NCI-H345 (cell line): ENCODE results near the gene MMP25.

Experiments
- DNase-seq: peaks from one replicate; lab custom pipeline; 2025; lab: John Stamatoyannopoulos, UW

The MMP25 gene, protein sequence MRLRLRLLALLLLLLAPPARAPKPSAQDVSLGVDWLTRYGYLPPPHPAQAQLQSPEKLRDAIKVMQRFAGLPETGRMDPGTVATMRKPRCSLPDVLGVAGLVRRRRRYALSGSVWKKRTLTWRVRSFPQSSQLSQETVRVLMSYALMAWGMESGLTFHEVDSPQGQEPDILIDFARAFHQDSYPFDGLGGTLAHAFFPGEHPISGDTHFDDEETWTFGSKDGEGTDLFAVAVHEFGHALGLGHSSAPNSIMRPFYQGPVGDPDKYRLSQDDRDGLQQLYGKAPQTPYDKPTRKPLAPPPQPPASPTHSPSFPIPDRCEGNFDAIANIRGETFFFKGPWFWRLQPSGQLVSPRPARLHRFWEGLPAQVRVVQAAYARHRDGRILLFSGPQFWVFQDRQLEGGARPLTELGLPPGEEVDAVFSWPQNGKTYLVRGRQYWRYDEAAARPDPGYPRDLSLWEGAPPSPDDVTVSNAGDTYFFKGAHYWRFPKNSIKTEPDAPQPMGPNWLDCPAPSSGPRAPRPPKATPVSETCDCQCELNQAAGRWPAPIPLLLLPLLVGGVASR

DNA sequence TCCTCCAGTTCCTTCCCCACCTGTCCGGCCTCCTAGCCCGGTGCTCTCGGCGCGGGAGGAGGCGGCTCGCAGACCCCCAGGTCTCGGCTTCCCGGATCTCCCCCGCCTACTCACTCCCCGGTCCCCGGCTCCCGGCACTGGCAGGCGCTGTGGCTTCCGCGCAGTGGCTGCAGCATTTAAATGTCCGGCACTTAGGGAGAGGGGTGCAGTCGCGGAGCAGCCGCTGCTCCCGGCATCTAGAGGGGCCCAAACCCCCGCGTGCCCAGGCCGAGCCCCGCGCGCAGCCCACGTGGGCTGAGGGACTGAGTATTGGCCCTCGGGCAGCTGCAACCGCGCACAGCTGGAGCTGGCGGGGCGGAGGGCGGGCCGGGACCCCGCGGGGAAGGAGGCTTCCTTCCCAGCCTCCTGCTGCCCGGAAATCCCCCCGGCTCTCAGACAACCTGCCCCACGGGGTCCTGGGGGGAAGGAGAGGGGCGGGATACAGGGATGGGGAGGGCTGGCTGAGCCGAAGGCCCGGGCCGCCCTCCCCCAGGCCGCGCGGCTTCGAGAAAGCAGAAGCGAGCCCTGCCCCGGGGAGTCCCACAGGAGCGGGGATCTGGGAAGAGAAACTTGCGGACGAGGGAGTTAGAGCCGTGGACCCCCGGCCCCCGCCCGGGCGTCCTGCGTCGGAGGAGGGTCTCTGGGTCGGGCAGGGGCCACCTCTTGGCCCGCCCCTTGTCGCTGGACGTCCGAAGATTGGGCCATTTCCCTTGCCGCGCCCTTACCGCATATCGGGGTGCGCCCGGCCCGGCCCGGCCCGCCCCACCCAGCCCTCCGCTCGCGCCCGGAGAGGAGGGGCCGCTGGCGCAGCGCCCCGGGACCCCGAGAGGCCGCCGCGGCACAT is at the start of gene MMP25:
Gene MMP25 (plus strand): TSS at position 804 of the 883 bp plus-strand sequence. CDS start 357 bp downstream, outside the sequence.
- no peak for DNase-seq

DNA sequence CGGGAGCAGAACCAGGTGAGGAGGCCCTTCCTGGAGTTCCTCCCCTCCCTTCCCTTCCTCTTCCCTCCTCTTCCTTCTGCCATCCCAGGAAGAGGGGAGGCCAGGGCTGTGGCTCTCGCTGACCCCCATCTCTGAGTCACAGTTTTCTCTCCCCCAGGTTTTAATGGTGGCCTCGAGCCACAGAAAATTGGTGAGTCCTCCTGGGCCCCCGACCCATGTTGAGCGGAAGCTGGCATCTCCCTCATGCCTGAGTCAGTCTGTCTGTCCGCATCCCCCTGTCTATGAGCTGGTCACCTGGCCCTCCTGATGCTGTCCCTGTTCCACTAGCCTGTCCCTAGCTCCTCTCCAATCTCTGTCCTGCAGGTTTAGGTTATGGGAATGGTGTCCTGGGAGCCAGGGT is 46.4 kb upstream of the MMP25 start:
- DNase-seq = no peak

DNA sequence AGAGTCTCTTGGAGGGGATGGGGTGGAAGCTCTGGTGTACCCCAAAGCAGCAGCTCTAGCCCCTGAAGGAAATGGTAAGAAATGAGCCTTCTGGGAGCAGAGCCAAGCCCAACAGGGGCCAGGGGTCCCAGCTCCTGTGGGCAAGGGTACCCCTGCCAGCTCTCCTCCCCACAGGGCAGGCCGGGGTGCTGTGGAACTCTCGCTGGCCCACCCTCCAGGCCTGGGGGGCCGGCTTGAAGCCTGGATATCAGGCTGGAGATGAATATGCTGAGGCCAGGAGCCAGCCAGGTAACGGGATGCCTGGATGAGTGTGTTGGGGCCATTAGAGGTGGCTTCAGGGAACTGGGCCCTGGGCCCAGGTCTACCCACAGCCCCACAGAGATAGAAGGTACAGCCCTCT is 45.8 kb upstream of the MMP25 start:
- DNase-seq = no peak

DNA sequence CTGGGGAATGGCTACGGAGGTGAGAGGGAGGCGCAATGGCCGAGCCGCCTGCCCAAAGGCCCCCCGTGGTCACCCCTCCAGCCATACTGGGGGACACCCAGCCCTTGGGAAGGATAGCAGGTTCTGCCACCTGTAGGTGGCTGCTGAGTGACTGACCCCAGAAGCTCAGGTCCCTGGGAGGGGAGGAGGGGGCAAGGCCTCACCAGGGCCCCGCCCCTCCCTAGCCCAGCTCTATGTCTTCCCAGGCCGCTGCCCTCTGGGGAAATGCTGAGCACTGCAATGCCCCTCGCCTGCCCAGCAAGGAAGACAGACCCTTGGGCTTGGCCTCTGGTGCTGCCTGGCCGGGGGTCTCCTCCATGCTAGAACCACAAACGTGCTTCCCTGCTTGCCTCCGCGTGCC is 45.0 kb upstream of the MMP25 start:
- DNase-seq = no peak

DNA sequence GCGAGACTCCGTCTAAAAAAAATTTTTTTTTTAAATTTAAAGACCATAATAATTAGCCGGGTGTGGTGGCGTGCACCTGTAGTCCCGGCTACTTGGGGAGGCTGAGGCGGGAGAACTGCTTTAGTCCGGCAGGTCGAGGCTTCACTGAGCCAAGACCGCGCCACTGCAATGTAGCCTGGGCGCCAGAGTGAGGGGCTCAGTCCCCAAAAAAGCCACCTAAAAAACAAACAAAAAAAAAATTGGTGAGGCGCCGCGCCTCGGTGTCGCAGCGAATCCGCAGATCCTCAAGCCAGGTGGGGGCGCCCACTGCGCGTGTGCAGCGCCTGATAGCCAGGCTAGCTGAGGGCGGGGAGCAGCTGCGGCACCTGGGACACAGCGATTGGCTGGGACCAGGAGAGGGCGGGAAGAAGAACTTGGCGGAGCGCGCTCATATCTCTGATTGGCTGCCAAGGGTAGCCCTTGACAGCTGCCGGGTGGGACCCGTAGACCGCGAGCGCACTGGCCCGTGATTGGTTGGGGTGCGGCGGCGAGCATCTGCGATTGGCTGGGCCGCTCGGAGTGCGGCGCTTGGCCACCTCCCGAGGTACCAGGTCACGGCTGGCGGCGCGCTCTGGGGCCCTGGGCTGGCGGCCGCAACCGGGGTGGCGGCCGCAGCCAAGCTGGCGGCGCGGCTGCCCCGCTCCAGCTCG is 42.6 kb upstream of the MMP25 start:
- DNase-seq = peak; percentile 99

DNA sequence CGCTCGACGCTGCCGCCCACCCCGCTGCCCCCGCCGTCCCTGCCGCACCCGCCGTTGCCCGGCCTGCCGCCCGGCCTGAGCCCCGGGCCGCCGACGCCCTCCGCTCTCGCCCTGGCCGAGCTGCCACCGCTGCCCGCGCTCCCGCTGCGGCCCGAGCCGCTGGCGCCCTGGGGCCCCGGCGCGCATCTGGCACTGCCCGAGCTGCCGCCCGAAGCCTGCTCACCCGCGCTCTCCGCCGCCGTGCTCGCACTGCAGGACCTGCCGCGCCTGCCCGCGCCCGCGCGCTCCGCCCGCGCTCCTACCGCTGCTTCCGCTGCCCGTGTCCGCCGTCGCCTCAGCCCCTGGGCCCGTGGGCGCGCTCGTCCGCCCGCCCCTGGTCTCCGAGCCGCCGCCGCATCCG is 42.0 kb upstream of the MMP25 start:
- DNase-seq = peak; percentile 29

DNA sequence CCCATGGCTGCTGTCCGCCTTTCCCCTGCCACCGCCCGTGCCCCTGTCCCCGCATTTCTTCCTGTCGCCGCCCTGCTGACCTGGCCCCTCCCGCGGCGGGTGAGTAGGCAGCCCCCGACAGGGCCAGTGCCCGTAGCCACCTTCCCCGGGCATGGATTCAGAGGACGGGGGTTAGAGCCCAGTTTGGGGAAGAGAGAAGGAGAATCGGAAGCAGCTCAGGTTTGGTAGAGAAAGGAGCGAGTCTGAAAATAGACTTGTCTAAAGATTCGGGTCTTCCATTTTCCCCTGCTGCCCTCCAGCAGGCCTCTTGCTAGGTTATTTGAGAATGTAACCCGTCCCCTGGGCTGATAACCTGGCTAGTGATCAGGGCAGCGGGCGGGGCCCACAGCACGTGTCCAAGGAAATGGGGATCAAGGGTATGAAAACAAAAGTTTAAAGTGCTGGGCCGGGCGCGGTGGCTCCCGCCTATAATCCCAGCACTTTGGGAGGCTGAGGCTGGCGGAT is 41.5 kb upstream of the MMP25 start:
- DNase-seq = no peak

DNA sequence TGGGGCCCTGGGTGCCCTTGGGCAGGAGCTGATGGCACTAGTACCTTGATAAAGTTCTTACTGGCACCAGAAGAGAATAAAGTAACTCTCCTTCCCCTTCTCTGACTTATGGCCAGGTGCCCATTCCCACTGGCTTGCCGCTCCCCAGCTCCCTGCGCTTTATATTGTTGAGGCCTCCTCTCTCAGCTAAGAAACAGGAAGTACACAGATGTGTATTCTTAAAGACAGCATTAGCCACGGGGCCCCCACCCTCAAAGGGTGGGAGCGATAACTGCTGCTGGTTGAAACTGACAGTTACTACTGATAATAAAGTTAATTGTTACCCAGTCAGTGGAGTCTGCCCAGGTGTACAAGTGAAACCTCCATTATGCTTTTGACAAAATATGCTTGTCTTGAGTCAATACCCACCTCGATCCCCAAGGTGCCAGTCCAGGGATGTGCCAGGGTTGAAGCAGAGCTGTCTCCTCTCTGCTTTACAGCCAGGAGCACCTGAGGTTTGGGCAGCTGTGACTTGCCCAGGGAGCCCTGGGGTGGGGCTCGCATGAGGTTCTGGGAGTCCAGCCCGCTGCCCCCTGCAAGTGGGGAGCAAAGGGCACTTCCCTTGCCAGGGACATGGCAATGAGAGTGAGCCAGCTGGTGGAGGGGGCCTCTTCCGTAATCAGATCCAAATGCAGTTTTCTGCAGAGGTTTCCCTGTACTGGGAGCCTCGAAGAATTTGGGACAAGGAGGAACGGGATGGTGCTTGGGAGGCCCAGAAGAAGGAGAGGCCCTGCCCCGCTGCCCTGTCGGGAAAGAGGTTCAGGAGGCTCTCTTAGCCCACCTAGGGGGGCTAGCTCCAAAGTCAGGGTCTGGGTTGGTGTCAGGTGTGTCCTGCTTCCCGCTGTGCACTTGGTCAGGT is 39.1 kb upstream of the MMP25 start:
- no peak for DNase-seq

DNA sequence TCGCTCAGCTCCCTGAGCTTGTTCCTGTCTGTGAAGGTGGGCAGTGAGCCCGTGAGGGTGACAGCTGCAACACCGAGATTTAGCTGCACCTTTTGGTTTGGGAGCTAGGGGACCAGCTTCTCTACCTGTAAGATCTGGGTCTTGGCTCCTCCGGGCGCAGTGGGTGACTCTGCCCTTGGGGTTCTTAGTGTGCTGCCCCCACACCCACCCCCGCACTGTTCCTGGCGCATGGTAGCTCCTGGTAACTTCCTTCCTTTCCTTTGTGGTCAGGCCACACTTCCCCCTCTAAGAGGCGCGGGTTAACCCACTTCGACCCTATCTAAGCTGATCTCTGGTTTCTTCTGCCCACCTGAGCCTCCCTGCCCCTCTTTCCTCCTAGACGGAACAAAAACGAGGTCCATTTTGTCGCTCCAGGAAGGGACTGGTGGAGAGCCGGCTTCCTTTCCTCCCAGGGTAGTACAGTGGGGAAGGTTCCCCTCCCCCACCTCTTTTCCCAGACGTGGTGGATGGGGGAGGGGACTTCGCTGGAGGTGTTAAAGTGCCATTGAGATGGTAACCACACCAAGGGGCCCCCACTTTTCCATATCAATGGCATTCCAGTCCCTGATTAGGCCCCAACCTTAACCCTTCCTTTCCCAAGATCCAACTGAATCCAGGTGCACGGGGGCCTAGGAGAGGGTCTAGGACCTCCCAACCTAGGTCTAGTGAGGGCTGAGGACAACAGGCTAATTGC is 38.2 kb upstream of the MMP25 start:
- DNase-seq = no peak

DNA sequence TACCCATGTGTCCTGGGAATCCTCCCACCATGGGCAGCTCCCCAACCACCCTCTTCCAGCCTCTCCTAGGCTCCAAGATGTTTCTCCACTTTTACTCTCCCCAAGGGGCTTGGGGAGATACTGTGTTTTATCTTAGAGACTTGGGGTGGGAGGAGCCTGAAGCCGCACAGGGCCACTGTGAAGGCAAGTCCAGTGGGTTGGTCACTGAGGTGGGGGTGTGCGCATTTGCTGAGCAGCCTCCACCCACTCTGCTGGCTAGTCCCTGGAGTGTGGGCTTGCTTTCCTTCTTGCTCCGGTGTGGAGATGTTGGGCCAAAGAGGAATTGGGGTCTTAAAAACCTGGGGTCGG is 37.7 kb upstream of the MMP25 start:
- DNase-seq = no peak

DNA sequence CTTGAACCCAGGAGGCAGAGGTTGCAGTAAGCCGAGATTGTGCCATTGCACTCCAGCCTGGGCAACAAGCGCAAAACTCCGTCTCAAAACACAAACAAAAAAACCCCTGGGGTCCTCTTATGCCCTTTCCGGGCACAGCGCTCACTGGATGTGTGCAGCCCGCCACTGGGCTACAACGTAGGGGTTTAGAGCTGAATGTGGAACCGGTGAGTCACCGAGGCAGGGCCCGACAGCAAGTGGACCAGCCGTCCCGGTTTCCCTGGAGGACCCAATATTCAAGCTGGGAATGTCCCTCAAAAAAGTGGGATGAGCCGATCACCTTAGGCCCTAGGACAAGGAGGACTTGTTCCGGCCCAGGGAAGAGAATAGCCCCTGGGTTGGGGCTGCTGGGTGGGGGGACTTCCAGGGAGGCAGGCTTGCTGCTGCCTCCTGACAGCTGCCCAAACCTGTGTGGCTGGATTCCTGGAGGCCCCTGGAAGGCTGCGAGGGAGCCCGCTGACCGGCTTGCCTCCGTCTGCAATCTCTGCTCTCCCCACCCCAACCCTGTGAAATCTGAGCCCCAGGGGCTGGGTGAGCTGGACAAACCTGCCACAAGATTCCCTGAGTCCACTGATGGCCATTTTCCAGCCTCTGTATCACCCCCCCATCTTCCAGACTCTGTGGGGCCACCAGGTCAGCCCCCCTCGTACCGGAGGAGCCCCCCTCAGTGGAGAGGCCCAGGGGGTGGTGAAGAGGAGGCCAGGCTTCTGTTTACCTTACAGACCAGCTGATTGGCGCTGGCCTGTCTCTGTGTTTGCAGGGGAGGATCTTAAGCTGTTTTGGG is 36.6 kb upstream of the MMP25 start:
- DNase-seq = no peak

DNA sequence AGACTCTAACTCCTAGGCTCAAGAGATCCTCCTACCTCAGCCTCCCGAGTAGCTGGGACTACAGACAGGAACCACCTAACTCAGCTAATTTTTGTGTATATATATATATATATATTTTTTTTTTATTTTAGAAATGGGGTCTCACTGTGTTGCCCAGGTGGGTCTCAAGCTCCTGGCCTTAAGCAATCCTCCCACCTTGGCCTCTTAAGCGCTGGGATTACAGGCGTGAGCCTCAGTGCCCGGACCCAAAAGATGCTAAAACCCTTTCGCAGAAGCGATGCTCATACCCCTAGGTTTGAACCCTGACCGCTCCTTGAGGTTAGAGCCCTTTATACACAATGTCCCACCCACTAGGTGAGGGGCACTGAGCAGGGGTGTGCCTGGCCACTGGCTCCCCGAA is 35.9 kb upstream of the MMP25 start:
- DNase-seq = no peak

DNA sequence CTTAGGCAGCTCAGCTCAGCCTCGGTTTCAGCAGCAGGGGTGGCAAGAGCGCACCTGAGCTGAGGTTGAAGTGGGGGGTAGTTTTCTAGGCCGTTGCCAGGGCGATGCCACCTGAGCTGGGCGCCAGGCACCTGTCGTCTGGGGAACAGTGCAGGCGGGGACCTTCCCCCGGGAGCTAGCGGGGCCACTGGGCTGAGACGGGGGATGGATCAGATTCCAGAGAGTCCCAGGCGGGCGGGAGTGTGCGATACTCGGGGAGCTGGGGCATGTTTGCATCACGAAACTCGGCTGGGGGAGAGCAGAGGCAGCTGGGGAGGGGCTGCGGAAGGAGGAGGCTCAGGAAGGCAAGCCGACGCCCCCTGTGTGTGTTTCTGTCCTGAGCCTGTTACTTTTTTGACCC is 34.1 kb upstream of the MMP25 start:
- DNase-seq = peak; percentile 86

DNA sequence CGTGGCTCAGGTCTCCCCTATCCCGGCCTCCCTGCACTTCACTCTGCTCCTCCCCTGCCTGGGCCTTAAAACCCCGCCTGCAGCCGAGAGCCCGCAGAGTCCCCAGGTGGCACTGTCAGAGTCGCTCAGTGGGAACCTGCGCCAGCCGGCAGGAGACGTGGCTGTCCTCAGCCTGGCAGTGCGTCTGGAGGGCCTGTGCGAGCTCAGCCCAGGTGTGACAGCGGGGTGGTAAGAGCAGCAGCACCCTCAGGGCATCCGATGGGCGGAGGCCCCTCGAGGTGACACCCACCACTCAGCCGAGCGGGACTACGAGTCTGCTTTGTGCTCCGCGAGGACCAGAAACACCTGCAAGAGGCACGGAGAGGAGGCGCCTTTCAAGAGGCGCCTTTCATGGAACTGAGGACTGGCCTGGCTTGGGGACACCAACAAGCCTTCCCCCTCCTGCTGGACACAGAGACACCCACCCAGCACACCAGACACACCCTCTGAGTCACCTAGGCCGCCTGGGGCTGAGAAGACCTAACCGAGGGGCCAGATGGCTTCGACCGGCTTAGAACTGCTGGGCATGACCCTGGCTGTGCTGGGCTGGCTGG is 33.4 kb upstream of the MMP25 start, which contains the start of gene CLDN9:
Gene CLDN9 (plus strand): TSS at position 96 of the 593 bp plus-strand sequence. CDS start 440 bp downstream, at position 536.
- DNase-seq = peak; percentile 96

DNA sequence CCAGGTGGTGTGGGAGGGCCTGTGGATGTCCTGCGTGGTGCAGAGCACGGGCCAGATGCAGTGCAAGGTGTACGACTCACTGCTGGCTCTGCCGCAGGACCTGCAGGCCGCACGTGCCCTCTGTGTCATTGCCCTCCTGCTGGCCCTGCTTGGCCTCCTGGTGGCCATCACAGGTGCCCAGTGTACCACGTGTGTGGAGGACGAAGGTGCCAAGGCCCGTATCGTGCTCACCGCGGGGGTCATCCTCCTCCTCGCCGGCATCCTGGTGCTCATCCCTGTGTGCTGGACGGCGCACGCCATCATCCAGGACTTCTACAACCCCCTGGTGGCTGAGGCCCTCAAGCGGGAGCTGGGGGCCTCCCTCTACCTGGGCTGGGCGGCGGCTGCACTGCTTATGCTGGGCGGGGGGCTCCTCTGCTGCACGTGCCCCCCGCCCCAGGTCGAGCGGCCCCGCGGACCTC is 32.8 kb upstream of the MMP25 start:
- no peak for DNase-seq

DNA sequence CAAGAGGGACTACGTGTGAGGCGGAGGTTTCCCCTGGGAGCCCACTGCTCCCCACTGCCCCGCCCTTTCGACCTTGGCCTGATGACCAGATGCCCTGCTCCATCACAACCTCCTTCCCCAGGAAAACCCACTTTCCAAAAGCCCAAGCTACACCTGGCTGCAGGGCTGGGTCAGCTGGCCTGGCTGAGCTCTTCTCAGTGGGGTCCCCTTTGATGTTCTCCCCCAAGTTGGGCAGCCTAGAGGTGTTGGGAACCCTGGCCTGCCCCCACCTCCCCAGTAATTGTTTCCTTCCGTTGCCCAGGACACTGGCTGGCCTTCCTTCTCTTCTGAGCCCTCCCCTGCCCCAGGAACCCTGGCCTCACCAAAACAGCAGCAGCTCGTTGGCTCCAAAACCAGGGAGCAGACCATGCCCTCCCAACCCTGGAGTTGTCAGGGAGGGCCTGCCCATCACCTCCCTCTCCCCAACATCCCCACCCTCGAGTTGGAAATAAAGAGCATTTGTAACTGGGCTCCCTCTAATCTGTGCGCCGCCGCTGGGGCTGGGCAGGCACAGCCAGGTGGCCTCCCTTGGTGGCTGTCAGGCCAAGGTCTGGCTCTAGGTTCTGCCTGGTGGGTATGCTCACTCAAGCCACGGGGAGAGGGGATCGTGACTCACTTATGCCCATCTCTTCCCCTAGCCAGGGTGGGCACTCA is 32.2 kb upstream of the MMP25 start:
- DNase-seq = no peak

DNA sequence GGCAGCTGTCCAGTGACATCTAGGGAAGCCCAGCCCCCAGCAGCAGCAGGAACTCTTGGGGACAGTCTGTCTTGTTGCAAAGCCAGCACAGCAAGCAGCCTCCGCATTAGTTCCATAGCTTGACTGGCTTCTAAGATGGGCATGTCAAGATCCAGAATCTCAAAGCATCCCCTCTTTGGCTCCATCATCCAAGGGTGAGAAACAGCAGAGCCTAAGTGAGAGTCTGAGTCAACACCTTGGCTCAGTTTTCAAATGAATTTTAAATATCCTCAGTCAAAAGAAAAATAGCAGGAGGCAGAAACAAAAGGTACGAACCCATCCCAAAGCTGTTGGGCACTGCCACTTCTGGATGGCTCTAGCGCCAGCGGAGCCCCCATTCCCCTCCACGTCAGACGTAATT is 31.4 kb upstream of the MMP25 start:
- DNase-seq = no peak

DNA sequence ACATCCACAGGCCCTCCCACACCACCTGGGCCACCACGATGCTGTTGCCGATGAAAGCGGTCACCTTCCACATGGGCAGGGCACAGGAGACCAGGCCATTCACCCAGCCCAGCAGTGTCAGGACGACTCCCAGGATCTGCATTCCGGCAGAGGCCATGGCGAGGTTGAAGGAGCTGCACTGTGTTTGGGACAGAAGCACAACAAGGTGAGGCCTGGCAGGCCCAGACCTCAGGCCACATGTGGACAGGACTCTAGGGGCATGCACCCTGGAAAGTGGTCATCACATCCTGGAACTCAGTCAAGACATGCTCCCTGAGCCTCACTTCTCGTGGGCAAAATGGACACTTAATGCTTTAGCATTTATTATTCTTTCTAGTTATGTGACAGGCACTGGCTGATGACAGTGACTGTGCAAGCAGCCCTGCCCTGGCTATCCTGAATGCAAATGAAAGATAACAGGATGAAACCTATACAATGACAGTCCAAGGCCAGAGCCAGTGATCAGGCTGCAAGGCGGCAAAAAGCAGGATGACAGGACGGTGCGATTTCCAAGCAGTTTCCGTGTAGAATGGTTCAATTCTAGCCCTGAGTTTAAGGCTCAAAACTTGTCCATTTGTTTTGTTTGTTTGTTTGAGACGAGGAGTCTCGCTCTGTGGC is 30.4 kb upstream of the MMP25 start:
- DNase-seq = no peak
